Caki2 (cell line): ENCODE measurements around the gene DDX54. TPM values are rescaled to one million over a fixed set of nuclear protein-coding genes. Genes with fewer than 3 reads are reported as not detected.

ENCODE experiments used
- DNase-seq: peaks from one replicate; pipeline ENCODE4 v3.0.0-alpha.2; 2015; ENCODE audit warnings: low read depth
- in situ Hi-C: cut with HindIII; loops from 2 replicates; pipeline ENCODE4 v1.10.0; 2016; ENCODE audit warnings: low sequenced_read_pairs, low pct_unique_long_range_greater_than_20kb, mixed read lengths
- total RNA-seq: library from RNA; depleted of rRNA; stranded (reverse); fragments of >200 nt; shearing (Covaris generic); gene quantifications from 2 replicates; pipeline ENCODE4 v1.2.3, GENCODE V29; 2014; ENCODE audit warnings: low replicate concordance; rRNA removed

The DDX54 gene
- total RNA-seq, result 48.3 and 57.9 TPM in 2 replicates

DNA sequence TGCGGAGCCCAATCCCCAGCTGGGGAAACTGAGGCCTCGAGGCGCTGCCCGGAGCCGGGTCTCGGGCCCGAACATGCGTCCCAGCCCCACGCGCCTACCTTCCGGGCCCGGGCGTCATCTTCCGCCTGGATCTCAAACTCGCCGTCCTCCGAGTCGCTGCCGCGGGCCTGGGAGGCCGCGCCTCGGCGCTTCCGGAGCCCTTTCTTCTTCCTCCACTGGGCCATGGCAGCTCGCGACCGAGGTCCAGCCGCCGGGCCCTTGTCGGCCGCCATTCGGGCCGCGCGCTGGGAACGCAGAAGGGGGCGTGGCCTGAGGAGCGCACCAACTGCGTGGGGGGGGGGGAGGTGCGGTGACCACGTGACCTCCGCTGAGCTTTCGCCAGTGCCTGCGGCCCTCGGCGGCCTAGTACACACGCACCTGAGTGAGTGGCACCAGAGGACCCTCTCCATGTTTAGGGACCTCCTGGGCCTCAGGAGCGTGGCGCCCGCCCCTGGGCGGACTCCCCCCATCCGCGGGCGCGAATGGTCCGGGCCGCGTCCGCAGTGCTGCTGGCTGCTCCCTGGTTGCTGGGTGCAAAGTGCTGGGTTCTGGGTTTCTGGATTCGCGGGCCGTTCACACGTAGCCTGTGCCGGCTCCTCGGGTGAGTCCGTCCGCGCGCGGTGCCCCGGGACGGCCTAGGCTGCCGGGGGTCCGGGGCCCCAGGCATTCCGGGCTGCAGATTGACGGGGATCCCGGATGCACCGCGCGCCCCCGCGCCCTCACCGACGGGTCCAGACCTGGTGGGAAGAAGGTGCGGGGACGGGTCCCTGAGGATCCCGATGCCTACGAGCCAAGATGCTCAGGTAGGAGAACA, at the start of gene DDX54, which contains the start of gene RITA1:
Gene DDX54, minus strand, starts transcription at position 299 of the 853 bp plus-strand sequence. Its CDS starts 27 bp downstream, at position 272.
Gene RITA1, plus strand, starts transcription at position 542 of the 853 bp plus-strand sequence. CDS start 1,026 bp downstream, outside the sequence.
- in situ Hi-C loops, result no loop called here
- DNase-seq, result peak; percentile 76

DNA sequence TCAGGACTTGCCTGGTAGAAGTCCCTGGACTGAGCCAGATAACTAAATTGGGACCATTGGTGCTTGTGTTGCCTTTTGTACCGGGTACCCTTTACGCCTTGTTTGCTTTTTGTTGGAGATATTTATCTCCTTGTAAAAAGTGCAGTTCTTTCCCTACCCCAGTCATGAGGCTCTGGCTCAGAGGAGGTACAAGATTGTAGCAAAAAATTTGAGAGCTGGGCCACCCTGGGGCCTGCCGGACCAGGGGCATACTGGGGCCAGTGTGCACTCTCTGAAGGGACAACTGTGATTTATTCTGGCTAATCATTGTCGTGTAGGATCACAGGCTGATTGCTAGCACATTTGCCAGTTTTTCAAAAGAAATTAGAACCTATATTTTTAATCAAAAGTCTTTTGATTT, 49.2 kb upstream of the DDX54 start:
- DNase-seq, result no peak
- in situ Hi-C loops, result no loop called here

- in situ Hi-C loops, result no loop called here
- no peak for DNase-seq
Observed at GRCh38 chr12:113233967-113234366, 48.7 kb upstream of the DDX54 start.

- DNase-seq, result no peak
- in situ Hi-C loops, result no loop called here
Observed at GRCh38 chr12:113232840-113233585, 47.7 kb upstream of the DDX54 start.

DNA sequence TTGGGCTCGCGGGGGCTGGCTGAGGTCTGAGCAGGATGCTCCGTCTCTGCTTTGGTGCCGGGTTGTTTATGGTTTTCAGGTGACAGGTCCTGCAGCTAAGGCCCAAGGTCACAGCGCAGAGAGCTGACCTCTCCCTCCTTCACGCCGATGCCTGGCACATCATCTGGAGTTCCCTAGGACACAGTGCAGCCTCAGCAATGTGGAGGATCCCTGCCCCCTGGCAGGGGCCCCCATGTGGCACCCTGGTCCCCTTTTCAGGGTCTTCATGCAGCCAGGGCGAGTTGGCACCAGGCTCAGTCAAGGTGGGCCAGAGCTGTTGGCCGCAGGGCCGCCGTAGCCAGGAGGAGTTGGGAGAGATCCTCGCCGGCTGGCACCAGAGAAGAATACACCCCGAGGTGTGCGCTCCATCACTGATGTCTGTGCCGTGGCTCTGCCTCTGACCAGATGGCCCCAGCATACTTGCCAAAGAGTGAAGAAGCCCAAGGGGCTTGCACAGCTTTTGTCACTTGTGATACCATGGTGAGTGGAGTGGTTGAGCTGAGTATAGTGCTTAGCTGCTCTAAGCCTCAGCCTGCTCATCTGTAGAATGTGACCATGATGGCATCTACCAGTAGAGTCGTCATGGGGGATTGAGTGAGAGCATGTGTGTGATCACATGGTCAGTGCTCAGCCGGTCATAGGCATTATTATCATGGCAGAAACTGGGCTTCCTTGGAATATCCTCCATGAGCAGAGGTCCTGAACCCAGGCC, 47.0 kb upstream of the DDX54 start:
- in situ Hi-C loops, result no loop called here
- DNase-seq, result no peak

- in situ Hi-C loops, result no loop called here
Observed at GRCh38 chr12:113231235-113232088, 46.2 kb upstream of the DDX54 start.

DNA sequence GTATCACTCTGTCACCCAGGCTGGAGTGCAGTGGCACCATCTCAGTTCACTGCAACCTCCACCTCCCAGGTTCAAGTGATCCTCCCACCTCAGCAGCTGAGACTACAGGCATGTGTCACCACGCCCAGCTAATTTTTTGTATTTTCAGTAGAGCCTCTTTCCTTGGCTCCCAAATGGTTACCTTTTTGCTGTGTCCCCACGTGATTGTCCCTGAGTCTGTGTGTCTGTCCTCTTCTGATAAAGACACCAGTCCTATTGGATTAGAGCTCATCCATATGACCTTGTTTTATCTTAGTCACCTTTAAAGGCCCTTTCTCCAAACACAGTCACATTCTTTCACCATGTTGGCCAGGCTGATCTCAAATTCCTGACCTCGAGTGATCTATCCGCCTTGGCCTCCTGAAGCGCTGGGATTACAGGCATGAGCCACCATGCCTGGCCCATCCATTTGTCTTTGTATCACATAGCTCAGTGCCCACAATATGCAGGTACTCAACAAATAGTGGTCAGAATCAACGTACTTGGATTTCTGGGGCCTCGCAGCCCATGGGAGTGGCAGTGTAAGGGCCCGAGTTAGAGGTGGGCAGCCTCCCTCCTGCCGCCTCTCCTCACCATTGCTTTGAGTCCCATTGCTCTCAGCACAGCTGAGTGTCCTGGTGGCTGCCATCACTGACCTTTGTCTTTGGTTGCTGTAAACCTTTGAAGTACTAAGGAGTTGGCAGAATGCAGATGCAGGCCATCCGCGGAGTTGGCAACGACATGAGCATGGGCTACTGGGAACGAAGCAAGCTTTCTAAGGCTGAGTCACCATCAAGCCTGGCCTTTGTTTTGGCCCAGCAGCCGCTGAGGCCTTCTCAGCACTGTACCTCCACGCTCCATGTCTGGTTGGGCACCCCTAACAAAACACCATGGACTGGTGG, 45.3 kb upstream of the DDX54 start:
- DNase-seq, result peak; percentile 19
- in situ Hi-C loops, result no loop called here

More at GRCh38 chr12:113231235-113232088, 46.2 kb upstream of the DDX54 start:
- DNase-seq, result peak; percentile 55

GRCh38 chr12:113228394-113229028, 43.2 kb upstream of the DDX54 start:
- DNase-seq, result no peak
- in situ Hi-C loops, result no loop called here

DNA sequence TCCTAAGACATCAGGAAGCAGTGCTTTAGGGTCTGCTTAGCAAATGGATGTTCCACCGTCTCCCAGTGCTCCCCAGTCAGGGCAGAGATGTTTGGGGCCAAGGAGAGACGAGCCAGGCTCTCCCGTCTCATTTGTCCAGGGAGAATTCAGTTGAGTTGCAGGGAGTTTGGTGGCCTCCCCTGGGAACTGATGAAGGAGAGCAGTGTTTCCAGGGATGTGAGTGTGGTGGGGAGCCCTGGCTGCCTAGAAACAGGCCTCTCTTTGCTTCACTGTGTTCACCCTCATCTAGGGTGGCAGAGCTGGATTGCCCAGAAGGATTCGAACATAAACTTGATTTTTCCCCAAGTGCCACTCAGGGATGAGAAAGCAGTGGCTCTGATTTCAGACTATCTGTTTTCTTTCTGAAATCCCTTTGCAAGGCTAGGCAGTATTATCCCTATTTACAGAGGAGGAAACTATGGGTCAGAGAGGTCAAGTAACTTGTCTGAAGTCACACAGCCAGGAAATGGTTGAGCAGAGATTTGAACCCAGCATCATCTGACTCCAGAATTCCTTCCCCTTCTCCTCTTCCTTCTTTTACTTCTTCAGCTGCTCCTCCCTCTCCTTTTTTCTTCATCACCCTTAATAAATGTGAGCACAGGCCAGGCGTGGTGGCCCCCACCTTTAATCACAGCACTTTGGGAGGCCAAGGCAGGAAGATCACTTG, 42.6 kb upstream of the DDX54 start:
- in situ Hi-C loops, result no loop called here
- no peak for DNase-seq

DNA sequence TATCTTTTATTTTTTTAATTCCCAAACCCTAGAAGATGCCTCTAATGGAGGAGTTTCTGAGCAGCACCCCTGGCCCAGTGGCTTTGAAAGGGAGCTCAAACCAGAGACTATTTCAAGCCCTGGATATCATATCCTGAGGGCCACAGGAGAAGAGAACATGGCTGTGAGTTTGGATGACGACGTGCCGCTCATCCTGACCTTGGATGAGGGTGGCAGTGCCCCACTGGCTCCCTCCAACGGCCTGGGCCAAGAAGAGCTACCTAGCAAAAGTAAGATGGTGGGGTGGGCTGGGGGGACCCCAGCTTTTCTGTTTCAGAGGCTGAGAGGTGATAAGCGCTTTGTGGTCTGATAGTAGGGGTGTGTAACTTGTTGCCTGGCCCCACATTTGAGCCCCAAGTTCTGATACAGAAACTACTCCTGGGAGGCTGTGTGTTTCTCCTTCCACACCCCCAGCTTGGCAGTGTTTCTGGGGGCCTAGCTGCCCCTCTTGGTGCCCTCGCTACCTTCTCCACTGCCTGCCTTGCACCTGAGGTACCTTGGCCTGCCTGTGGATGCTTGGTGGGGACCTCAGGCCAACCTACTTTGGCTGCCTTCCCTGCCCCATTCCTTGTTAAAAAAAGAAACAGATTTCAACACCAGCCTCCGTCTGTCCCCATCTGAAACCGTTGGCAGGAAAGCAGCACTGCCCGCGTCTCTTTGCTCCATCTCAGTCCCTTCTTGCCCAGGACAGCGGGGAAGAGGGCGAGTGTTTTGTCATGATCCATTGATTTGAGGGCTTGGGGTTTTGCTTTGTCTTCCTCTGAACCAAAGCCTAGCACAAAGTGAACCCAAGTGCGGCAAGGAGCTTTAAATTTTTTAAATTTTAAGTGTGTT, 41.7 kb upstream of the DDX54 start:
- in situ Hi-C loops, result no loop called here
- no peak for DNase-seq

DNA sequence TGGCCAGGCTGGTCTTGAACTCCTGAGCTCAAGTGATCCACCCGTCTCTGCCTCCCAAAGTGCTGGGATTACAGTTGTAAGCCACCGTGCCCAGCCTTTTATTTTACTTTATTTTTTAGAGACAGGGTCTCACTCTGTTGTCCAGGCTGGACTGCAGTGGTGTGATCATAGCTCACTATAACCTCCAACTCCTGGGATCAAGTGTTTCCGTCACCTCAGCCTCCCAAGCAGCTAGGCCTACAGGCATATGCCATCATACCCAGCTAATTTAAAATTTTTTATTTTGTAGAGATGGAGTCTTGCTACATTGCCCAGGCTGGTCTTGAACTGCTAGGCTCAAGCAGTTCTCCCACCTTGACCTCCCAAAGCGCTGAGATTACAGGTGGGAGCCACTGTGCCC, 39.7 kb upstream of the DDX54 start:
- DNase-seq, result no peak
- in situ Hi-C loops, result no loop called here

DNA sequence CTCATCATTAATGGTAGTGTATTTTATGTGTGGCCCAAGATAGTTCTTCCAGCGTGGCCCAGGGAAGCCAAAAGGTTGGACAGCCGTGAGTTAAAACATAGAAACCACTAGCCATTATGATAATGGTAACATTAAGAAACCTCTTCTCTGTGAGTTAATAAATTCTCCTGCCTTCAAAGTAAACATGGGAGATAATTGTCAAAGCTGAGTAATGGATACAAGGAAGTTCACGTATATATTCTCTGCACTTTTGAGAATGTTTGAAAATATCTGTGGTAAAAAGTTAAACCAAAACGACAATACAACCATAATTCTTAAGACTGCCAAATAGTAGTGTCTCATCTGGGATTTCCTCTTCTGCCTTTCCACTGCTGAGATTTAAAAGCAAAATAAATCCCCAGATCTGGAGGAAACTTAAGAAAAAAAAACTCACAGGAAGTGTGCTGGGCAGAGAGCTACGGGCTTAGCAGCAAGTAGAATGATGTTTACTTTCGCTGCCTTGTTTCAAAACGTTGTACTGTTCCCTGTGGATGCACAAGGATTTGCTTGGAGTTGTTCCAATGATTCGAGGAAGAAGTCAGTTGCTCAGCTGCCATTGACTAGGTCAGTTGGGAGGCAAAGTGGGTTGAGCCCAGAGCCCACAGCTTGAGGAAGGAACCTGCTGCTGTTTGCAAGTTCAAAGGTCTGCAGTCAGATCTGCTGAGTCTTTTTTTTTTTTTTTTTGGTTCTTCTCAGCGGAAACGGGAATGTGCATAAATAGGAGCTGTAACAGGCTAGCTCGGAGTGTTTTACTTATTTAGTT, 37.7 kb upstream of the DDX54 start:
- peak; percentile 88 for DNase-seq
- in situ Hi-C loops, result no loop called here

DNA sequence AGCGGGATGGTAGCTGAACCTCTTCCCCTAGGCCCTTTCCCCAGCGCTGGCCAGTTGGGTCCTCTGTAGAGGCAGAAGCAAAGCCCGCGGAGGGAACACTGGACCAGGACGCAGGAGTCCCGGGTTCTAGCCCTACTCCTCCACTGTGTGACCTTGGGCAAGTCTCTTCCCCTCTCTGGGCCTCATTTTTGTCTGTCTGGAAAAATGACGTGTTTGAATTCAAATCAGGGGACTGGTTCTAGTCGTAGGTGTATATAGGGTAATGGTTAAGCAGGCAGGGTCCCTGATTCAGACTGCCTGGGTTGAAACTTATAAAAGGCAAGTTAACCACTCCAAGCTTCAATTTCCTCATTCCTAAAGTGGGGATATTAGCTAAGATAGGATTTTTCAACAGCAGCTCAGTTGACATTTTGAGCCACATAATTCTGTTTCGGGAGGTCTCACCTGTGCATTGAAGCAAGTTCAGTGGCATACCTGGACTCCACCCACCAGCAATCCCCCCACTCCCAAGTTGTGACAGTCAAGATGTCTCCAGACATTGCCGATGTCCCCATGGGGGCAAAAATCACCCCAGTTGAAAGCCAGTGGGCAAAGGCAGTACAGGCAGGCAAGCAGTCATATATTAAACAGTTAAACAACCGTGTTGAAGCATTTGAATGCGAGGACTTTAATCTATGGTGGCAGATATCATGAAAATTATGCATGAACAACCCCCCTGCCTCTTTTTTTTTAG, 36.9 kb upstream of the DDX54 start:
- no peak for DNase-seq
- in situ Hi-C loops, result no loop called here
